ENCODE results near the gene ATP23.

GRCh38 chr12:57983858-57984505 lies 42.6 kb downstream of the ATP23 start:
- TF ChIP-seq GATA3 (IDR thresholded peaks at IDR 0.05; ENCODE audit: low read depth, low read length) (no peak), GATA2 (IDR thresholded peaks at IDR 0.05; ENCODE audit: low read depth, low read length) (no peak)

All from SH-SY5Y (cell line).